ENCODE data around the gene PSMB11.
"Not testable (repeated sequence)": the region's sequence is repeated elsewhere in the genome, so short reads cannot be mapped to it uniquely, and the experiment has no call there.

Gene PSMB11

DNA sequence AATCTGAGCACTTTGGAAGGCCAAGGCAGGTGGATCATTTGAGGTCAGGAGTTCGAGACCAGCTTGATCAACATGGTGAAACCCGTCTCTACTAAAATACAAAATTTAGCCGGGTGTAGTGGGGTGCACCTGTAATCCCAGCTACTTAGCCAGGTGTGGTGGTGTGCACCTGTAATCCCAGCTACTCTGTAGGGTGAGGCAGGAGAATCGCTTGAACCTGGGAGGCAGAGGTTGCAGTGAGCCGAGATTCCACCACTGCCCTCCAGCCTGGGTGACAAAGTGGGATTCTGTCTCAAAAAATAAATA is 28.3 kb upstream of the PSMB11 start:
- DNase-seq (ENCODE audit: low read depth): not testable (repeated sequence)

DNA sequence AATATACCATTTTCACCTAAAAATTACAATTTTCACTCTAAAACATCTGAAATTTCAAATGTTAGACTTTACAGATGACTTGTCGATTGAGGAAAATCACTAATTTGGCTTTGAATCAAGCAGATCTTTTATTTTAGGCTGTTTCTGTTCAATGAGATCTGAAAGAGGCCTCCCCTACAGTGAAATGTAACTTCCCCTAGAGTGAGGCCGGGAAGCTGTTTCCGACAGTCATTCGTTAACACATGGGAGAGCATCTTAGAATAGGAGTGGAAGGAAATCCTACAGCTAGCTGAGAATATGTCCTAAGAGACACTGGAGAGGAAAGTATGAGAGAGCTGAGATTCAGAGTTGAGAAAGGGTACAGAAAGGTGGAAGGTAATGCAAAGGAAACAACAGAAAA is 26.4 kb upstream of the PSMB11 start:
- DNase-seq (ENCODE audit: low read depth): no peak

DNA sequence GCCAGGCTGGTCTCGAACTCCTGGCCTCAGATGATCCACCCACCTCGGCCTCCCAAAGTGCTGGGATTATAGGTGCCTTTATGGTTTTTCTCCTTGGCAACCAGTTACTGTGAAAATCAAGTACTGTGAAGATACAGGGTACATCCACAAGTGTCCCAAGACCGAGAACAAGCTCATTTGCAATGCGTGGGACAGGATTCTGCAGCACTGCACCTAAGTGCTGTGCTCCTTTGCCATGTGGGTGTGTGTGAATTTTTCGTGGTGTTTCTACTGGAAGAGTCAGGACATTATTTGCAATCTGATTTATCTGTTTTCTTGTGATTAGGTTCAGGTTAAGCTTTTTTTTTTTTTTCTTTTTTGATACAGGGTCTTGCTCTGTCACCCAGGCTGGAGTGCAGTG is 24.9 kb upstream of the PSMB11 start:
- DNase-seq (ENCODE audit: low read depth): no peak

DNA sequence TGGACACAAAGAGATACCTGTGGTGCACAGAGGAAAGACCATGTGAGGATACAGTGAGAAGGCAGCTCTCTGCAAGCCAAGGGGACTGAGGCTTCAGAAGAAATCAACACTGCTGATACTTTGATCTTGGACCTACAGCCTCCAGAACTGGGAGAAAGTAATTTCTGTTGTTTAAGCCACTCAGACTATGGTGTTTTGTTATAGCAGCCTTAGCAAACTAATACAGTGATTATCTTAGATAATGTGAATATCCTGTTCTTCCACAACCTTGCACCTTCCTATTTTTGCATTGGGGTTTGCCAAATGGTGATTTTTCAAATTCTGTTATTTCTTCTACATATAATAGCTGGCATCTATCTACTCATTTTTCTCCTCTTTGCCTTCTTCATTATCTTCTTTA is 23.9 kb upstream of the PSMB11 start:
- no peak for DNase-seq (ENCODE audit: low read depth)

DNA sequence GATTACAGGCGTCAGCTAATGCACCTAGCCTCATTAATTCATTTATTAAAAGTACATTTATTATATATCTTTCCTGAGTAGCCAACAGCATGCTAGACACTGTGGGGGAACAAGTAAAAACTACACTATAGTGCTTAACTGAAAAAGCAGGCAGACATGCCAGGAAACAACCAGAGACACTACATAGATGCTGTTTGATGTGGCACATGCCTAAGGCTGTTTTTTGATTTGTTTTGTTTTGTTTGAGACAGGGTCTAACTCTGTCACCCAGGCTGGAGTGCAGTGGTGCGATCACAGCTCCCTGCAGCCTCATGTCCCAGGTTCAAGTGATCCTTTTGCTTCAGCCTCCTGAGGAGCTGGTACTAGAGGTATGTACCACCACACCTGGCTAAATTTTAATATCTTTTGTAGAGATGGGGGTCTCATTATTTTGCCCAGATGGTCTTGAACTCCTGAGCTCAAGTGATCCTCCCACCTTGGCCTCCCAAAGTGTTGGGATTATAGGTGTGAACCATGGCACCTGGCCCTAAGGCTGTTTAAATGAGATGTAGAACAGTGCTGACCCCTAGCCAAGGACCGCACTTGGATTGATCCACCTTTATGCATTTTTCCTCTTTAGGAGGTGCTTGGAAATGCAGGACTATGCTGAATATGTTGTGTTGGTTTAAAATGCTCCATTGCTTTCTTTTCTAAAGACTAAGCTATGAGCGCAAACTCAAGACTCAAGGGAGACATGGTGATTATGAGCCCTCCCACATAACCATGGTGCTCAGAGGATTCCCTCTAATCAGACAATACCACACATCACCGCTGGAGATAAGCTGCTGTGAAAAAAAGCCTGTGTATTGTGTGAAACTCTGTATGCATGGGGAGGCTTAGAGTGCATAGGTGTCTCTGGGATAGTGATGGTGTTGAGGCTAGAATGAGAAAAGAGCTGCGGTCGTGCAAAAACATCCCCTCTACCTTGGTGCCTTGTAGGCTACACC is 21.6 kb upstream of the PSMB11 start:
- no peak for DNase-seq (ENCODE audit: low read depth)

DNA sequence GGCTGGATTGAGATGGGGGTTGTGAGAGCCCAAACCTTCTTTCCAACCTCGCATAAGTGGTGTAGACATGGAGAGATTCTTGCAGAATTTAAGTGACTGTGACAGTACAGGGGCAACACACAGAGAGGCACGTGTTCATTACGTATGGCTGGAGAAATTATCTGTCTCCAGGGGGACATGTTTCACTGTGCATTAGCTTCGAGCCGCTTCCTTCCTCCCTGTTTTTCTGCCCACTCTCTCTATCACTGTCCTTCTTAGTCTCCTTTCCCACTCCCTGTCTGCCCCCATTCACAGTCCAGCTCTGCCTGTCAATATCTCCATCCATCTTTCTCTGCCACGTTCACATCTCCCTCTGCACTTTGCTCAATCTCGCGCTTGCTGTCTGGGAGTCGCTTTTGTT is 20.6 kb upstream of the PSMB11 start:
- DNase-seq (ENCODE audit: low read depth): no peak

DNA sequence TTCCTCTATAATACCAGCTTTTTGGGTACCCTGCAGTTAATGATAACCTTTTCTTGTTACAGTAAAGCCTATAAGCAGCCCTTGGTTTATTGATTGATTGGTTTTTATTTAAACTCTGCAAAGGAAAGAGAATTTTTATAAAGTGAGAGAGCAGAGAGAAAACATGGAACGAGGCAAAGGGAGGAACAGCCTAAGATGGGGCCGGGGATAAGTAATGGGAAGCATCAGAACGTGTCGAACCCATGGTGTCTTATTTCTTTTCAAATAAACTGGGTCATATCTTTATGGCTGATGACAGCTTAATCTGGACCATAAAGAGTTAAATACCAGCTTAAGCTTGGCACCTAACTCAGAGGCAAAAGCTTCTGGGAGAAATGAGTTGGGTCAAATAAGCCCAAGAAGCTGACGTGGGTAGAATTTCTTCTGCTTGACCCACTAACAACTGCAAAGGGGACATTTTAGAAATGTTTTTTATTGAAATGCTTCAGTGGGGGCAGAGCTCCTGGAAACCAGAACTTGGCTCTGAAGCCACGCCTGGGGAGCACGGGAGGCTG is 20.0 kb upstream of the PSMB11 start:
- DNase-seq (ENCODE audit: low read depth): no peak

DNA sequence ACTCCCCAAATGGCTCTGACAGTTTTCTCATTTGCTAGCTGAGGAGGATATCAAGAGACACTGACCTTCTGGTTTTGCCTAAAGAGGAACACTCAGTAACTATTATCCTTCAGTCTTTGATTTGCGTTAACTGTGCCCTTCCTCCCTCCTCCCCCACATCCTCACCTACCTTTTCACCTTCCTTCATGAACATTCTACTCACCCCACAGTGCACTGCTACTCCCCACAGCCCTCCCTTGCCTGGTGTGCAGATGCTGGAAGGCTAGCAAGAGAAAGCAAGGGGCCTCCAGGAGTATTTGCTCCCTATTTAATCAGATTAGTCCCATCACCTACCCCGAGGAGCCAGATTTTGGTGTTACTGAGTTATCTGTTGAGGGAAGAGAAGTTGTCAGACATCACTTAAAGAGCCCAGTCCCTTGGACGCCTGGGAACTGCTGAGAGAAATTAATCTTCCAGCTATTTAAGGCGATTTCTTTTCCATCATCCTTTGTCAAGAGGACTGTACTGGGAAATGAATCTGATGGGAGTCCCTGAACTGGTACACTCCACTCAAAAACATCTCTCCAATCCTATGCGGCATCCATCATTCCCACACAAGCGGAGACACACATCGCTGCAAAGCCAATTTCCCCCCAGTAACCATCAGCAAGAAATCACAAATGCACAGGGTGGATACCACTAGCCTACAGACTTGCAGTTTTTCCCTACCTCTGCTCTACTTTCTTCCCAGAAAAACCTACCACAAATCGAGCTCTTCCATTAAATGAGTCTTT is 18.8 kb upstream of the PSMB11 start:
- no peak for DNase-seq (ENCODE audit: low read depth)

DNA sequence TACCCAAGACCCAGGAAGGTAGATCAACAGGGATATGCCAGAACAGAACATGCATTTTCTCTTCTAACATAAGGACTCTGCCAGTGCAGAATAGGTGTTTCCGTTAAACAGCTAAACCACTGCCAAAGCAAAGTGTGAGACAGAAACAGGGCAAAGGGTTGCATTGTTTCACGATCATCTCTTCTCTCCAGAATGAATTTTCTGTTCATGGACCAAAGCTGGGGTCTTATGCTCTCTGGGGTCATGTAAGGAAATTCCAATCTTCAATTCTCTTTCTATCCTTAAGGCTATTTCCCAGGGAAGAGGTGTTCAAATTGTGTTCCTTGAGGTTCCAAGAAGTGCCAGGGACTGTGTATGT is 18.2 kb upstream of the PSMB11 start:
- DNase-seq (ENCODE audit: low read depth): no peak

DNA sequence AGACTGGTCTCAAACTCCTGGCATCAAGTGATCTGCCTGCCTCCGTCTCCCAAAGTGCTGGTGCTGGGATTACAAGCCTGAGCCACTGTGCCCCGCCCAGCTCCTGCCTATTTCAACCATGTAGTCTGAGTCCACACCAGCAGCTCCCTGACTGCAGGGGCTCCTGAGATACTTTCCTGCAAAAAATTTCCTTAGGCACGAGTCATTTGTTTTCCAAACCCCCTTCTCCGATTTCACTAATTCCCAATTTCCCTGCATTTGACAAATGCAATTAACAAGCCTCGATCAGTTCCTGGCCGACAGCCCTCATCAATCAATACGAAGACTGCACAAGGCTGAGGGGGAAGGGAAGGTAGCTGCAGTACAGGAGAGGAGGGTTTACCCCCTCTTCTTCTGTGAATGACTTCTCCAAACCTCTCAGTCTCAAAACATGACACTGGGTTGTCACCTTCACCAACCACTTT is 17.4 kb upstream of the PSMB11 start:
- no peak for DNase-seq (ENCODE audit: low read depth)

DNA sequence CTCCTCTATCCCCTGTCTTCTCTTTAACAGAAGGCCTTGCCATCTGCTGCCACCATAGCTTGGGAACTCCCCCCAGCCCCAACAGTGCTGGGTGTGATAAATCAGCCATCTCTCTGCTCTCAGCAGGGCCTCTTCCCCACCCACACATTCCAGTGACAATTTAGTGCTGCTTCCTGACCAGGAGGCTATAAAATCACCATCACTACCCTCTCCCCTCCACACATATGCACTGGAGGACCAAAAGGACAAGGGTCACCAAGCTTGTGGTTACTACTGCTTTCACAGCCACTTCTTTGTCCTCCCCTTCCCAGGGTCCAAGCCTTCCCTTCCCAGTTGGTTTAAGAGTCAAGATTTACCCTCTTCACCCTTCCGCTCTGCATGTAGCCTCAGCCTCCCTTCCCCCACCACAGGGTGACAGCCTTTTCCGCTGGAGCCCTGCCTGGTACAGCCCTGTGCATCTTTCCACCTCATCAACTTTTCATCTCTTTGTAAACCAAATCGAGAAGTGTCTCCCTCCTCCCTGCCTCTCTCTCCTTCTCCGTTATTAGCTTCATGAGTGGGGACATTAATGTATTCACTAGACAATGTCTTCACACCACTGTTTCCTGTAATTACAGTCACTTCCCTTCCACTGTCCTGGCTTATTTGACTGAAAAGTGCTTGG is 16.7 kb upstream of the PSMB11 start:
- no peak for DNase-seq (ENCODE audit: low read depth)

DNA sequence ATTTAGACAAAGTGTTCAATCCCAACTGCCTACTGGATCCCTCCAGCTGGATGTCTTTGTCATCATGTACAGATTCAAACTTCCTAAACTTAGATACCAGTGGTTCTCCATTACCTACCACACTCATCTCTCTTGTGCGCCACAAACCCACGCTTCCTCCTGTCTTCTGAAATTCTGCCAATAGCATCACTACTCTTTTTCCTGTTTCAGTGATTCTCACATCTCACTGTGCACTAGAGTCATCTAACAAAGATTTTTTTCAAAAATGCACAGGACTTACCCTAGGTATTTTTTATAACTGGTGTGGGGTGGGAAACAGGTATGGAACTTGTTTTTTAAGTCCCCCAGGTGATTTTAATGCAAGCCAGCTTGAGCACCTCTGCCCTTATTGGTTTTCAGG is 13.2 kb upstream of the PSMB11 start:
- DNase-seq (ENCODE audit: low read depth): no peak

DNA sequence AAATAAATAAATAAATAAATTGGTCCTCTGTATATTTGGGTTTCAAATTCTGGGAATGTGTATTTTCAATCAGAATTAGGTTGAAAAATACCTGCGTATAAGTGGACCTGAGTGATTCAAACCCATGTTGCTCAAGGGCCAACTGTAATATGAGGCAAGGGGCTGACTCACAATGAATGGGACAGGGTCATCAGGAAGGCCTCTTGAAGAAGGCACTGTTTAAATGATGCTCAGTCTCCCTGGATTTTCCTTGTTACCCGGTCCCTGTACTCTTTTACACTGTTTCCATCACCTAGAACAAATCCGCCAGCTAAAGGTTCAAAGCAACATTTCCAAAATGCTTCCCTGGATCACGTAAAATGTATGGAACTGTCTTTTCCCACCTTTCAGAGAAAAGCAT is 11.1 kb upstream of the PSMB11 start:
- DNase-seq (ENCODE audit: low read depth): no peak

DNA sequence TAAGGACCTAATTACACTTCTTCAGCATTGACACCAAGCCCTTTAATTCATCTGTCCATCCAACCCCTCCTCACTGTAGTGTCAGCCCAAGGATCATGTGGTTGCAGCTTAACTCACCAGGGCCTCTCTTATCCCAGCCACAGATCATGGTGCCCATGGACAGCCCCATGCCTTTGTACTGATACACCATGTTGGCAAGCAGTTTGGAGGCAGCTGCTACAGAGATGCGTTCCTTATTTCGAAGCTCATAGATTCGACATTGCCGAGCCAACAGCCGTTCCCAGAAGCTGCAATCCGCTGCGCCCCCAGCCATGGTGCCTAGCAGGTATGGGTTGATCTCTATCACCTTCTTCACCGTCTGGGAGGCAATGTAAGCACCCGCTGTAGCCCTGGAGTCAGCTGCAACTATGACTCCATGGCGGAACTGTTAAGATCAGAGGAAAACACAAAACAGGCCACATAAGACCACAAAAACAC is 8.7 kb upstream of the PSMB11 start:
- DNase-seq (ENCODE audit: low read depth): no peak

DNA sequence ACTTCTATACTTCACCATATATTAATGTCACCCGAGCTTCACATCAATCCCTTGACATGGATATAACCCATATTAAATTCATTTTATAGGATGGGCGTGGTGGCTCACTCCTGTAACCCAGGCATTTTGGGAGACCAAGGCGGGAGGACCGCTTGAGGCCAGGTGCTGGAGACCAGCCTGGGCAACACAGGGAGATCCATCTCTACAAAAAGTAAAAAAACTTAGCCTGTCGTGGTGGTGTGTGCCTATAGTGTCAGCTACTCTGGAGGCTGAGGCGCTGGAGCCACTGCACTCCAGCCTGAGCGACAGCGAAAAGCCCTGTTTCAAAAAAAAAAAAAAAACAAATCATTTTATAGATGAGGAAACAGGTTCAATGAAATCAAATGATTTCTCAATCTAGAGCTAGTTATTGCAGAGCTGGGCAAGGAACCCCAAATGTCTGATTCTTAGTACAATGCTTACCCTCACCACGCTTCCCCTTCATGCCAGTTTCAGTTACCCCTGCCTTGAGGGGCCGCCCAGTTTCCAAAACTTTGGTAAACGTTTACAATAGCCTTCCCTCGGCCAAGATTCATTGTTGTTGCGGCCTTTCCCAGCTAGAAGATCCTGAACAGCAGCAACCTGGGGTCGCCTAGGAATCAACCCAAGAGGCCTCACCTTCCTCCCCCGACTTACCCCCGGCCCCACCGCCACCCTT is 8.1 kb upstream of the PSMB11 start:
- DNase-seq (ENCODE audit: low read depth): no peak

DNA sequence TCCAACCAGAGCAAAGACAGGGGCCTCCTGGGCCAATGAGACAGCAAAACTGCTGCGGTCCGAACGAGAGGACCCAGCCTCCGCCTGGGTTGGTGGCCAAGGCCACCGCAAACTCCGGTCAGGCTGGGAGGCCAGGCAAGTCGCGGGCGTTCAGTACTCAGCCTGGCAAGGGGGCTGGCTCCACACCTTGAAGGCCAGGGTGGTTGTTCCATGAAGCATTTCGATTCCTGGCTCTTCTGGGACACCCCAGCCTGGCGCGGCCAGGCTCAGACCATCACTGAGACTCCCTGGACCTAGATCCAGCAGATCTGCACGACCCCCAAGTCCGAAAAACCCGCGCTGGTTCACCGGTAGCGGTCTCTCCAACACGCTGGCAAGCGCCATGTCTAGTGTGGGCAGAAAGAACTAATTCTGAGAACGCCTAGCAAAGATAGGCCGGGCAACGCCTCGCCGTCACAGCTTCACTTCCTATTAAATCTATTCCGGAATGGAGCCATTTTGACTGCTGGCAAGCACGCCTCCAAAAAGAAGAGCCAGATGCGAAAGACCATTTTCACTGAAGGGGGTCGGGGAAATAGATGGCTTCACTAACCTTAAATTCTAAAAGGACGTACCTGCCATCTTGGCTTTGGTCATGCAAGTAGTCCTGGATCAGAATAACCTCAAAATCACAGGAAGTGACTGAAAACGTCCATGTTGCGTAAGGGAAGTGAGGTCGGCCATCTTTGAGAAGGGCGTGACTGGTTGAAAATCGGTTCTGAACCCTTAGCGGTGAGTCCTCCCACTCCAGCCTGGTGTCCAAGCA is 7.3 kb upstream of the PSMB11 start, which contains the start of gene PSMB5:
Gene PSMB5, minus strand, starts transcription at position 403 of the 805 bp plus-strand sequence. Its CDS starts 19 bp downstream, at position 384.
- peak; percentile 91 for DNase-seq (ENCODE audit: low read depth)

DNA sequence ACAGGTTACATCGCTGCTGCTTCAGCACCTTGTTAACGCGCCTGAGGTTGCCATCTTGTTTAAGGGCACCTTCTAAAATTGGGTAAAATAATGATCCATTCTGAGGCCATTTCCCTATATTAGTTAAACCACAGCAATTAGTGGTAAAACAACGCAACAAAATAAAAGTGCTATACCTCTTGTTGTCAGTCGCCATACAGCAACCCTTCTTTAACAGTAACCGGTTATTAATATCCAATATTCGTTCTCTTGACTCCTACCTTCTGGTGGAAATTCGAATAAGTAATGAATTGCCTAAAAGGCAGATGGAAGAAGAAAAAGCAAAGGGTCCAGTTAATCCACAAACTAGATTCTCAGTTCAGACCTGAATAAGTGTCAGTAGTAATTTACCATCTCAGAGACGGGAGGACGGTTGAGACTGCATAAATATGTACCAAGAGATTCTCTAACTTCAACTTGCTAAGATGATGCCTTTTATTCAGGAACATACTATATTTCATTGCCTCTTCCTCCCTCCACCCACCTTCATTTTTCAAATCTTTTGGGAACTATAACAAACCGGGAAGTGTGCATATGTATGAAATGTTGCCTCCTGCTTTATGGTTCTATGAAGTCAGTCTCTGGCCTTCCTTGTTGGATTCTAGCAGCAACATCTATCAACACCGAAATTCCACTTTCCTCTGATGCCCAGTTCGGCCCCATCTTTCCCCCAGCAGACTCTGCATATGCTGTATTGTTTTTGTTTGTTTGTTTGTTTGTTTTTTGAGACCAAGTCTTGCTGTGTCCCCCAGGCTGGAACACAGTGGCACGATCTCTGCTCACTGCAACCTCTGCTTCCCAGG is 6.5 kb upstream of the PSMB11 start:
- DNase-seq (ENCODE audit: low read depth): no peak

DNA sequence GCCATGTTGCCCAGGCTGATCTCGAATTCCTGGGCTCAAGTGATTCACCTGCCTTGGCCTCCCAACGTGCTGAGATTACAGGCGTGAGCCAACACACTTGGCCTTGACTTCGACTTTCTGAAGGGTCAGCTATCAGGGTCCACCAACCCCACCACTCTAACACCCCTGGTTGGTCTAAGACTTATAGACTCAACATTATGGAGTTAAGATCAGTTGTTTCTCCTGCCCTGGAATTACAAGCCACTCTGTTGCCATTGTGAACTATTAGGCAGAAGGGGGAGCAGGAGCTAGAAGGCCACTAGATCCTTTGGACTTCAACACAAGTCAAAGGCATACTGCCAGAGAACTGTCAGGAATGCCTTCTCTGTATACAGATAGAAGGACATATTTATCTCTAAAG is 1.9 kb upstream of the PSMB11 start:
- DNase-seq (ENCODE audit: low read depth): no peak

DNA sequence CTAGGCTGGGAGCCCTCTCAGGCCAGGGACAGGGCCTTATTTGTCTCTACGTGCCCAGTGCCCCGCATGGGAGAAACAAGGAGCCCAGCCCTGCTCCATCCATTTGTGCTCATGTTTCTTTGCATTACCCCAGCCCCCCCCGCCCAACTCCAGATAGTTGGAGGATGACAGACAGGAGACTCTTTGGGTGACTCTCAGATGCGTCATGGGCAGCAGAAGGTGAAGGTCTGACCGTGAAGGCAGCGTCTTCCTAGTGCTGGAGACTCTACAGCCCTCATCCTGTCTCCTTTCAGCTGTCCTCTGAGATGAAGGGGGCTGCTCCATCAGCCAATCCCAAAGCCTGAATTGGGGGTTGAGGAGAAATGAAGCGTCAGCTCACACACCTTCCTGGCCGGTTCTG is 283 bp upstream of the PSMB11 start:
- no peak for DNase-seq (ENCODE audit: low read depth)

DNA sequence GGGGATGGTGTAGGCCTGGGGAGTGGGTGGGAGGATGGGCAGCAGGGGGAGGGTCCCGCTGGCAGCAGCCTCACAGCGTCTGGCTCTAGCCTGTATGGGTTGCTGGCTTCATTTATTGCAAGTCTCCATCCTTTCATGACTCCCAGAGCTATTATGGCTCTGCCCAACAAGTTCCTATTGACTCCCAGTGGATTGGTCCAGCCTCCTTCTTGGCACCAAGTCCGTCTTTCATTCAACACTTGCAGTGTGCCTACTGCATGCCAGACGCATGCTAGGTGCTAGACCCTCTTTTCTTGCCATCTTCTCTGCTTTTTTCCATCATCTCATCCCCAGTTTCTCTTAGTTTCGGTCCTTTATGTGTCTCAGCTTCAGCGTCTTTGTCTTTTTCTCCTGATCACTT is 1.1 kb downstream of the PSMB11 start:
- DNase-seq (ENCODE audit: low read depth): no peak
